Activated CD4-positive, alpha-beta T cell treated with anti-CD3 and anti-CD28 coated beads for 1 hour (primary cell): ENCODE measurements around the gene LIF.

ENCODE experiments used
- DNase-seq: peaks from one replicate; pipeline ENCODE4 v3.0.0-alpha.2; 2020

LIF gene

DNA sequence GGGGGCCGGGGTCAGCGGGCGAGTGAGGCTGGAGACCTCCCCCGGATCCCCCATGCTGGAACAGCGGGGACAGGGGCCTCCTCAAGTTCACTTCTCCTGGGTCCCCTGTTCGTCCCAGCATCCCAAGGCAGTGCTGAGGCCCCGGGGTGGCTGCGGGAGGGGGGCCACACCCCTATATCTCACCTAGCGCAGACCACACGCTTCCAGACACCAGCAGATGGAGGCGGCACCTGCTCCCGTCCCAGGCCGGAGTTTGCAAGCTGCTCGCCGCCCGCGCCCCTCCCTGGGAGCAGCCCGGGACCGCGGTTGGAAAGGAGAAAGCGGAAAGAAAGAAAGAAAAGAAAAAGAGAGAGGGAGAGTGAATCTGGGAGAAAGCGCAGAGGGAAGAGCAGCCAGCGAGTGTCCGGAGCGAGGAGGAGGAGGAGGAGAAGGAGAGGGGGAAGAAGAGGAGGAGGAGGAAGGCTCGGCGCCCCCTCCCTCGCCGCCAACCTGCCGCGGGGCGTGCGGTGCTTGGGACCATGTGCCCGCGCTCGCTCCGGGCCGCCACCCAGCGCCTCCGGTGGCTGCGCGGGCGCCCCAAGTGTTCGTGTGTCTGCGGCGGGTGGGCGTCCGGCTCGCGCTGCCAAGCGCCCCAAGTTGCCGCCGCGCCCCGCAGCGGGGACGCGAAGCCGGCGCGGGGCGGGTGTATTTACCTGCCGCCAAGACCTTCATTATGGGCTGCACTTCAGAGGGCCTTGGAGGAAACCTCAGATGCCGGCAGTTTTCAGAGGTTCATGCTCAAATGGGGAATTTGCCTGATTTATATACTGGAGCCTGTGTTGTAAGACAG lies at the start of gene LIF:
Gene LIF, minus strand, starts transcription at position 775 of the 829 bp plus-strand sequence. Its CDS starts 64 bp downstream, at position 711.
- peak; percentile 35 for DNase-seq

DNA sequence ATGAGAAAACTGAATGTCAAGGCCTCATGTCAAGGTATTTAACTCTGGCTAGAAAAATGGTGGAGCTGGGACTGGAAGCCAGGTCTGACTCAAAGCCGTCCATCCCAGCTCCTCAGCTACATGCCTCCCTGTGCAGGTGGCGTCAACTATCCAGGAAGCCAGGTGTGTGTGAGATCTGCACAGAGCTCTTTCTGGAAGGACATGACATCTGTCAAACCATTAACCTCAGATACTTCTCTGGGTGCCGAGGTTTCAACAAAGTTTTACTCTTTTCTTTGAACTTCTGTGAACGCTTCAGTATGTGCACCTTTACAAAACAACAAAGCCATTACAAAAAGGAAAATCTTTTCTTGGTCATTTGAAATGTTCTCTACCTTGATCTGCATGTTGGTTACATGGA lies 49.8 kb upstream of the LIF start:
- DNase-seq, result no peak

DNA sequence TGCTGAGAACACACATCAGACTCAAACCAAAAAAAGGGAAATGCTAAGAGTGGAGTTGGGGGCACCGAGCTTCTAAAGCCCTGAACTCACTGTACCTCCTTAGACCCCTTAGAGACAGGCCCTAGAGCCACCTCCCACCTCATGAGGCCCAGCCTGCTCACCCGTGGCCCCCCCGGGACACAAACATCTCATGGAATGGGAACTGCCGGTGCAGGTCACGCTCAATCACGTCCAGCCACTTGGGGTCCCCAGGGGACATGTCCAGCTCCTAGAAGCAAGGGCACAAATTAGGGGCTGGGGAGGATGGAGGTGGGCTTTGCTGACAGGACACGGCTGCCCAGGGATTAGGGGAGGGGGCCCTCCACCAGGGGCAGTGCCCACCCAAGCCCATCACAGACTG lies 49.0 kb upstream of the LIF start:
- no peak for DNase-seq

DNA sequence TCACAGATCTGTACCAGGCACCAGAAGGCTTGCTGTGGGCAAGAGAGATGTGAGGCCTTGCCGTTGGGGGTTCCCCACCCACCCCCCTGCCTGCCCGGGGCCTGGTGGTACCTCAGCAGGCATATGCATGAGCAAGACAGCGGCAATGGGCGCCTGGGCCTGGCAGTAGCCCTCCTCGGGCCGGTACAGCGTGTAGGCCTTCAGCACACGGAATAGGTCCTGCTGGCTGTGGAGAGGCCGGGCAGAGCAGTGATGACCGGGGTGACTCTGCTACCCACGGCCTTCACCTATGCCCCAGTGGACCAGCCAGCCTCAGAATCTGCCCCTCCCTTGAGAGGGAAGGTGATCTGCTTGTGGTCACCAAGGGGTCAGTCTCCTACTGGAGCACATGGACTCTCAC lies 48.3 kb upstream of the LIF start:
- no peak for DNase-seq

DNA sequence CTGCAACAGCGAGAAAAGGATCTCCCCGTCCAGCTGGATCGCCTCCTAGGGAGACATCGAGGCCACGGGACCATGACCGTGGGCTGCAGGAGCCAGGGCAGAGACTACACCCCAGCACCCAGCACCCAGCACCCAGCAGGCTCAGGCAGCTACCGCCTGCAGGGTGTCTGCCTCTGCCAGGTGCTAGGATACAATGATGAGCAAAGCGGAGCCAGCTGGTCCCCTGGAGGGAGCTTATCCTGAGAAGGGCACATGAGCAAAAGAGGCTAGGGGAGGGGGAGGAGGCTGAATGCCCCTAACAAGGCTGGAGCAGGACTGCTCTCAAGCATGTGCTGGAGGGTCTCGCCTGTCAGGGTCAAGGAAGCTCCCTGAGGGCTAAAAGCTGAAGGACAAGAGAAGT lies 47.5 kb upstream of the LIF start:
- no peak for DNase-seq

DNA sequence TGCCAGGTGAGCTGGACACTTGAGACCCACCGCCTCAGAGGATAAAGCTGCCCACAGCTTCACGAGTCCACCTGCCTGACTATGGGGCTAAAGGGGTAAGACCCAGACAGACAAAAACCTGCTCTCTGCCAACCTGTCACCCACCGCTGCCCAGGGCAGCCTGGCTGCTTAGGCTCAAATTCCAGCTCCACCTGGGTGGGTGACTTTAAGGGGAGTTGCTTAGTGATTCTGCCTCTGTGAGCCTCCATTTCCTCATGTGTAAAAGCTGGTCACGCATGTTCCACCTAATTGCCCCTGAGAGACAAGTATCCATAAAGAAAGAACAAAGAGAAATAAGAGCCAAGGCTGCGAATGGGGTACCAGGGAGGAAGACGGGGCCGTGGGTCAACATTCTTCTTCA lies 46.5 kb upstream of the LIF start:
- DNase-seq, result no peak

DNA sequence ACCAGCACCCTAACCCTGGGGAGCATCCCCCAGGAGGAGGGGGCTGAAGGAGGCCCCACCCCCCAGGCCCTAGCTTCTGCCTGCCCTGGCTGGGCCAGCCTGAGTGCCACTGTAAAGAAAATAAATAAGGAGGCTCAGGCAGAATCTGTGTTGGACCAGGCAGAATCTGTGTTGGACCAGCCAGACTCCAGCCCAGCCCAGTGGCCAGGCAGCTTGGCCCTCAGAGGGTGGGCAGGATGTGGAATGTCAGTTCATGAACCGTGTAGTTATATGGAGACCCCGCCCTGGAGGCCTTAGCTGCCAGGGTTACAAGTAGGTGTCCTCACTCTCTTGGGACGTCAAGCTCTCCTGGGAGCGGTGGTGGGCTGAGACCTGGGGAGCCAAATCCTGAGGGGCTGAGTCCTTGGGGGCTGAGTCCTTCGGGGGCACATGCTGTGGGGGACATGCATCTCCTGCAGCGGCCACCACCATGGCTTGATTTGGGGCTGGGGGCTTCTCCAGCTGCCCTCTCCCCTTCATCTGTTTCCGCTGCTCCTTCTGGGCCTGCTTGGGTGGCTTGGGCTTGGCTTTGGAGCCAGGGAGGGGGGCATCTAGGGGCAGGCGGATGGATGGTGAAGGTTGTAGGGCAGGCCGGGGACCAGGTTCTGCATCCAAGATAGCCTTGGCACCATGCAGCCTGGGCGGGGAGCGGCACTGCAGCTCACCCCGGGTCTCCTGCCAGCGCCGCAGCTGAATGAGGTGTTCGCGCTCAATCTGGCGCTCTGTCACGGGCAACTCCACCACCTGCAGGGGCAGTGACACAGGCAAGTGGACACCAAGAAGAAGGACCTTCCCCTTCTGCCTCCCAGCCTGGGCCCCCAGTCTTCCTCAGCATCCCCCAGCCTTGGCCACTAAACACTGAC lies 45.8 kb upstream of the LIF start:
- DNase-seq, result no peak

DNA sequence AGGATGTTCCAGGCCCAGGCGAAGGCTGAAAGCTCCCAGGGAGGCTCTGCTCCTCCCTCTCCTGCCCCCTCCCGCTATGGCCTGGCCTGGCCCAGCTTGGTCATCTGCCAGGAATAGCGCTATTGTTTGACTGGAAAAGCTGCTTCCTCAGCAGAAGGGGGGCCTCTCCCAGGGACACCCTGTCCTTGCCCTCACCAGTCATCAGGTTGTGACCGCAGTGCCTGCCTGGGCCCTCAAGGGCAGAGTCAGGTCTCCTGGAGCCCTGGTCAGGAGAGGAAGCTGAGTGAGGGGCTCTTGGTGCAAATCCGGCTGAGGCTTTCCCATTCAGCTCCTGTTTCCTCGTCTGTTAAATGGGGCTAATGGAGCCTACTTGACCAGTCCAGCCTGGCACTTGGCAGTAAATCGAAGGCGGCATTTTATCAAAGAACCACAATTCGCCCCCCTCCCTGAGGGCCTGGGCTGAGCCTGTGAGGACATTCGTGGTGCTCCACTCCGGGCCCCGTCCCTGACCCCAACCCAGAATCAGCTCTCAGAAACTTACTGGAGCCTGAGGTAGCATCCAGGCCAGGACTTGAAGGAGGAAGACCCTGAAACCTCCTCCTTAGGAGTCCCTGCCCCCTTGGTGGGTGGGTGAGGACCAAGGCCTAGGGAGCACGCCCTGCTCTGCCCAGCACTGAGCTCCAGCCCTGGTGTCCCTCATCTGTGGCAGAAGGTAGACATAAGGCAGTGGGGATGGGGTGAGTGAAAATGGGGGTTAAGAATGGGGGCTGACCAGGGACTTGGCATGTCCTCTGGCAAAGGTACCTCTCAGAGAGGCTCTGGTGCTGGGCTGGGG lies 44.7 kb upstream of the LIF start:
- DNase-seq, result no peak

DNA sequence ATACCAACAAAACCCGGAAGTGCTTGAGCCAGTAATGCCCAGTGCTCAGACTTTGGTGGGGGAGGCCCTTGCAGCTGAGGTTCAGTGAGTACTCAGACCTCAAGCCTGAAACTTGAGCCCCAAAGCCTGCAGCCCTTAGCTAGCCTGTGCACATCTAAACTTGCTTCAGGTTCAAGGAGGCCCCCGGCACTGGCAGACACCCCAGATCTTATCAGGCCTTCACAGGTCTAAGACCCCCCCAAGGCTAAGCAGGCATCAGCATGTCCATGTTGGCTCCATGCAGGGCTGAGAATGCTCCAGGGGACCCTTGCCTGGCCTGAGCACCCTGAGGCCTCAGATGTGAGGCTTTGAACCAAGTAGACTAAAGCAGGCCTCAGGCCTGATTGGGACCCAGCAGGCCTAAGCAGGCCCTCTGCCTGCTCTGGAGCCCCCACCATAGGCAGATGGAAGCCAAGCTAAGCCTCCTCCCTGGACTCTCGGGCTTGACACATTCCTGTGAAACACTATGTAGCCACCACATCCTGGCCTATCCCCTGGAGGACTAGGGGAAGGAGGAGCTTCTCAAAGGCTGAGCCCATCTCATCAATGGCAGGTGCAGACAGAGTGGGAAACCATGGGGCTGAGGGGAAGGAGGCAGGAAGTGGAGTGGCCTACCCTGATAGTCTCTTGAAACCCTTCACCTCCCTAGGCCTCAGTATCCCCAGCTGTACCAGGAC lies 43.9 kb upstream of the LIF start:
- no peak for DNase-seq

DNA sequence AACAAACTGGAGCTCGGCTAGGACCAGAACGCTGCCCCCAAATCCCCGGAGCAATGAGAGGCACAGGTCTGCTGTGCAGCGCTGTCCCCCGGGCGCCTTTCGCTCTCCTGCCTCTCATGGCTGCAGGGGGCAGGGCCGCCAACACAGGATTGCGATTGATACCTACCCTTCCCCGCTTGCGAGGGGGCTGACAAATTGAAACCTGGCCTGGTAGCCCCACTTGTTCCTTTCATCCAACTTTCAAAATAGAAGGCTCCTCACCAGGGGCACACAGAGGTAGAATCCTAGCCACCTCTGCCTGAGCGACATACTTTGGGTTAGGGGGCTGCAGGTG lies 43.4 kb upstream of the LIF start:
- no peak for DNase-seq

DNA sequence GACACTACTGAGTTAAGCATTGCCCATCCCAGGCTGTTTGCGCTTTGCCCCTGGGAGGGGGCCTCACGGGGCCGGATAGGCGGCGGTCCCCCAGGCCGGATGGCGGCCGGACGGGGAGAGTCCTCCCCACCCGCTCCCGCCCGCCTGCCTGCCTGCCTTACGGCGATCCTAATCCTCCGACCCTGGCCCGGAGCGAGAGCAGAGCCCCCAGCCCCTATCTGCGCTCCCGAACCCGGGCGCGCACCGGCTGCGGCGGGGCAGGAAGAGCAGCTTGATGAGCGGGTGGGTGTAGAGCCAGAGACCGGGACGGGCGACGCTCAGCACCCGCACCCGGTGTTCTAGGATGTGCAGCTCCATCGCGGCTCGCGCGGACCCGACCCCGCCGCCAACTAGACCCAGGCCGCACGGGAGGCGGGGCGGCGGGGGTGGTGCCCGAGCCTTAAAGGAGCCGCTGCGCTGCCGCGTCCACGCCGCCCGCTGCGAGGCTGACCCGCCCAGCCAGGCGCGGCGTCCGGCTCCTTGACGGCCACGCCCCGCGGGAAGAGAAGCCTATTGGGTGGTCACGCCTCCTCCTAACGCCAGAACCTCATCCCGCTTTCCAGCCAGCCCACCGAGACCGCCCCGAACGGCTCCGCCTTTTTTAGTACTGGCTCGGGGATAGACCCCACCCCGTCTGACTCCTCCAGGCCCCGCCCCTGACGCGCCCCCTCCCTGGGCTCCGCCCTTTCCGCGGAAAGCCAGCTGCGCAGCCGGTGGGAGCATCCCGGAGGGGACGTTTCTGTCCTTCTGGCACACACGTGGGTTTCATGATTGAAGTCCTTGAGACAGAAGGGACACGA lies 42.8 kb upstream of the LIF start, which contains the start of gene CASTOR1:
Gene CASTOR1, minus strand, starts transcription at position 365 of the 839 bp plus-strand sequence. Its CDS starts 8 bp downstream, at position 357.
- peak; percentile 77 for DNase-seq

DNA sequence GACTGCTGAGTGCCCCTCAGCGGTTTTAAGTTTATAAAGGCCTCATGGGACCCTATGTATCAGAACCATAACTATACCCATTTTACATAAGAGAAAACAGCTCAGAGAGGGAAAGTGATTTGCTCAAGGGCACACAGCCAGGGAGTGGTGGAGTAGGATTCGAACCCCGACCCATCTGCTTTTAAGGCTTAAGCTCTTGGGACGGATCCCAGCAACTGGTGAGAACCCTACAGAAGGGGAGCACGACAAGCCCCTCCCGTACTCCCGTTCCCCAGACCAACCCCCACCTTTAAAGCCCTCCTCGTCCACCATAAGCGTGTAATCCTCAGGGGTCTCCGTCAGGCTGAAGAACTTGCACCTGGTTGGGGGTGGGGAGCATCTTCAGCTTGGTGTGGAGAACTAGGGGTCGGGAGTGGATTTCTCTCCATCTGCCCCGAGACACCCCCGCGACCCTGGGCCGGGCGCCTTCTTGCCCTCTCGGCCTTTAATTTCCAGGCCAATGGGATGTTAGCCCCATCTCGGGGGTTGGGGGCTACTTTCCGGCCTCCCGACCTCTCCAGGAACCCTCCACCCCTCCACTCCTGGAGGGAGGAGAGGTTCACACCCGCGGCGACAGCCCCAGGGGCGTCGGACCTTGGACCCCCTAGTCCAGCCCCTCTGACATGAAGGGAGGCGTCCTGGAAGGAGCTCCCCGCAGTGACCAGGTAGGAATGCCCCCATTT lies 42.0 kb upstream of the LIF start:
- DNase-seq, result no peak

DNA sequence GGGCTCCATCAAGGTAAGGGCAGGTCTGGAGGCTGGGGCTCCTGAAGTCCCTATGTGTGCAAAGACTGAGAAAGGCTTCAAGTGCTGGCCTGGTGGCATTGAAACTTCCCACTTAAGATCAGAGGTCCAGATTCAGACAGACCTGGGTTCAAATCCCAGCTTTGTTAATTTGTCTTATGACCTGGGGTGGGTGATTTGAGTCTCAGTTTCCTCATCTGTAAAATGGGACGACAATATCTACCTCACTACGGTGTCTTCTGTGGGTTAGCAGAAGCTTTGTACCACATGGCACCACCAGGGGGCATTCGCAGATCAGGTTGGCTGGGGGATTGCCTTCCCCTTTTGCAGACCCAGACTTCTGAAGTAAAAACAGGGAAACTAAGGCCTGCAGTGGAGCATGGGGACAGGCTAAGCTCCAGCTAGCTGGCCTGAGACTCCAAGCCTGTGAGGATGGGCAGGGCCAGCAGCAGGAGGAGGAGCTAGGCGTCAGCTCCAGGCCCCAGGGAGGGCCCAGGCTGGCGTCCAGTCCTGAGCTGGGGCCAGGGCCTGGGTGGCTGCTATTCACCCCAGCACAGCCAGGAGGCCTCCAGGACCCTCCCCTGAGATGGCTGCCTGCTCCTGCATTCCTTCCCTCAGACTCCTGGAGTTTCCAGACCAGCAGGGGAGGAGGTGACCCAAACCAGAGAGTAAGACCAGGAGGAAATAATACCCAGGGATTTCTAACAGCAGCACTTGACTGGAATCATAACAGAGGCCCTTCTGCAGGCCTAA lies 41.3 kb upstream of the LIF start:
- DNase-seq, result peak; percentile 81

DNA sequence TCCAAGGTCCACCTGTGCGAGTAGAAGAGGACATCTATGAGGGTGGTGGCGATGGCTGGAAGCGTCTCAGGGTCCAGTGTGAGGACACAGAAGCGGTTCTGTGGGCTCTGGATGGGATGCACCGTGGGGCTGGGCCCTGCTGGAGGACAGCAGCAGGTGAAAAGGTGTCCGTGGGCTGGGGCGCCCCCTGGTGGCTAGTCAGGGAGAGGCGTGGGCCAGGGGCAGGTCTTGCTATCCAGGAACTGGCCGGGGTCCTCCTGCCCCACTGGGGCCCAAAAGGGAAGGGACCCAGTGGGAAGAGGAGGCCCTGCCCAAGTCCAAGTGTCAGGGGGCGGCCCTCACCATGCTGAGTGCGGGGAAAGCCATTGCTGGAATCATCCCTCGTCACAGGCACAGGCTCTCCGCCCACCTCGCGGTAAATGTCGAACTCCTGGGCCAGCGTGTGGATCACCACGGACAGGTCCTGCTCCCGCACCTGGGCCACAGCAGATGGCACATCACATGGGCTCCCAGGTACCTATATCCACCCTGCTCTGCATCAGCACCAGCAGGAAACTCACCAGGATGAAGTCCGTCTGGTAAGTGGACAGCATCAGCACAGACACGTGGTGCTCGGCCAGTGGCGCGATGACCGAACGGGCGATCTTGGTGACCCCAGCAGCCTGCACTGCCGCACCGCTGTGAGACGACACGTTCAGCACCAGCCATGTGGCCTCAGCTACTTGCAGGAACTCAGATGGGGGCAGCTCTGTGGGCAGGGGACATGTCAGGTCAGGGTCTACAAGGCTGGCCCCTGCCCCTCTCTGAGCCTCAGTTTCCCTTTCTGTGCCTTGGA lies 40.5 kb upstream of the LIF start:
- peak; percentile 79 for DNase-seq

DNA sequence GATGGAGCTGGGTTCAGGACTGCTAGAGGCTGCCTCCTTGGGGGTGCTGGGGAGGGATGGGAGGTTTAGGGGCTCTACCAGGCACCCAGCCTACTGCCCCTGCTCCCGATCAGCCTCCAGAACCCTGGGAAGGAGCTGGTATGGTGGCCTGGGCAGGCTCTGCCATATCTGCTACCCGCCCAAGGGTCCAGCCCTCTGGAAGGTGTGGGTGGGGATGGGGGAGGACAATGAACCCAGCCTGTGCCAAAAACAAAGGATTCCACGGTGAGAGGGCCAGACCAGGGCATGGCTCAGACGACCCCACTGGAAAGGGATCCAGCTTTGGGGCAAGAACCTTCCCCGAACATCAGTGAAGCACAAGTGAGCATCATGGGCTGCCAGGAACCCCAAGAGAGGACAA lies 39.8 kb upstream of the LIF start:
- DNase-seq, result no peak

DNA sequence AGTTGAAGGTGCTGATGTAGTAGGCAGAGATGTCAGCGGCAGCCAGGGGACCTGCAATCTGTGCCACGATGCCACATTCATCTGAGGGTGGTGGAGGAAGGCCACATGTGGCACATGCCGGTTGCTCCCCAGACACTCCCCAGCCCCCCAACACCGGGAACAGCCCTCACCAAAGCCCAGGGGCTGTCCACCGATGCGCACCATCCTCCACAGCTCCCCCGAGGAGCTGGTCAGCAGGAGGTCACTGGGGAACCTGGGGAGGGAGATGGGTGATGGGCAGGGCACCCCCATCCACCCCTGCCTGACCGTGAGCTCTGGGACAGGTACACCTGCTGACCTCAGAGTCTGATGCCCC lies 39.3 kb upstream of the LIF start:
- DNase-seq, result no peak

DNA sequence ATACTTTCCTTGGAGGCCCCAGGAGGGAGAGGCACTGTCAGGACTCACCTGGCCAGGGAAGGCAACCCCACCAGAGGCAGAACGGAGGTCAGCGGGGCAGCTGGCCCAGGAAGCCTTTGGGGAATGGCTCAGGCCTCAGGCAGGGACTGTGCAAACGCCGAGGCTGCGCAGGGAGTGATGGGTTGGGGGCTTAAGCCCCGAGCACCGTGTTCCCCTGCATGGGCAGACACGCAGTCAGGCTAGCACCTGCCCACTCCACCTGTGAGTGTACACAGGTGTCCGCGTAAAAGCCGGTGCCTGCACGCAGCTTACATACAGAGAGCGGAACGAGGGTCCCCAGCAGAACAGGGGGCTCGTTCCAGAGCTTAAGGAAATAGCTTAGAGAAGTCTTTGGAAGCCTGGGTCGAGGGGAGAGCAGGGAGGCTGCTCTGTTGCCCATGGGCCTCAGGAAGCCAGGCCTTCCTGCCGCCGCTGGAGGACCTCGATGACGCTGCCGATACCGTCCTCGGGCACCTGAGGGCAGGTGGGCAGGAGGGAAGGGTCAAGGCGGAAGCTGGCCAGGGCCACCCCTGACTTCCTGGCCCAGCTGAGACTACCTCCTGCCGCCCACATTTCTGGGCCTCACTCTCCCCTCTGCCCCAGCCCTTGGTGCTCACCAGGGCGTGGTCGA lies 38.8 kb upstream of the LIF start:
- DNase-seq, result no peak

DNA sequence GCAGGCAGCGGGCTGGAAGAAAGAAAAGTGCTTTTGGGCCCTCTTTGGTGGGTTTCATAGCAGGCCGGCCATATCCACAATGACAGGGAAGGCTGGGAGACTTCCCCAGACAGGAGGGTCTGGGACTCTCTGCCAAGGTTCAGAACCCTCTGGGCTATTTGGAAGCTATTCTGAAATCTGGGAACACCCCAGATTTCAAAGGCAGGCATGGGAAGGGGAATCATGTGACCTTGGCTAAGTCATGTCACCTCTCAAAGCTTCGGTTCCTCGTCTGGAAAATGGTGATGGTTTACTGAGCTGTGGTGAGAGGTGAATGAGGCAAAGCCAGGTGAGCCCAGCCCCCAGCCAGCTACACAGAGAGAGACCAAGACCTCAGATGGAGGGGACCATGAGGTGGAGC lies 38.1 kb upstream of the LIF start:
- DNase-seq, result no peak

DNA sequence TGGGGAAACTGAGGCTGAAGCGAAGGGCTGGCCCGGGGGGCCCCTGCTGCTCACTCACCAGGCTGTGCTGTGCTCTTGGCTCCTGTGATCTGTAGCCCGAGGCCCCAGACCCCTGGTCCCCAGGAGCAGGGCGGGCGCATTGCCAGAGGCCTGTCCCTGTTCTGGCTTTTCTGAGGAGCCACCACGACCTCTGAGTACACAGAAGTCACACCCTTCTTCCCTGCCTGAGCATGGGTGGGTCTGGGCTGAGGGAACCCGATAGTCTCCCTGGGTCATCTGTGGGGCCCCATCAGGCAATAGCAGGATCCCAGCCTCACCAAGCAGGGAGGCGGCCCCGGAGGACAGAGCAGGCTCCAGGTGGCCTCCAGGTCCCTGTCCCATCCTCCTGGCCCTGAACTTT lies 37.6 kb upstream of the LIF start:
- DNase-seq, result no peak
